RWPE1 (cell line): ENCODE results near the gene TAF1C.

Experiments used
- CTCF ChIA-PET: fragments of 350-600 bp; sonication (Branson Sonifier 250); formaldehyde crosslinking; extraction: SDS; loops from one replicate; lab custom pipeline; 2021; lab: Yijun Ruan, JAX
- POLR2A ChIA-PET: fragments of 400-600 bp; formaldehyde crosslinking; extraction: SDS; loops from one replicate; lab custom pipeline; 2020; ENCODE audit warnings: antibody characterized with exemption; ENCODE audit not compliant: low non-redundant PET; lab: Yijun Ruan, JAX
- DNase-seq: peaks from one replicate; pipeline ENCODE4 v3.0.0; 2012; ENCODE audit warnings: low spot score
- H3K27ac ChIP-seq: fragments of 450-650 bp; 2 replicates; pipeline ENCODE4 v1.5.1; 2017
- TF ChIP-seq, protein P1 (sequence below): fragments of 450-650 bp; conservative IDR thresholded peaks from 2 replicates; pipeline ENCODE4 v1.5.1; 2017; ENCODE audit warnings: low read depth, mild to moderate bottlenecking

TAF1C gene

DNA sequence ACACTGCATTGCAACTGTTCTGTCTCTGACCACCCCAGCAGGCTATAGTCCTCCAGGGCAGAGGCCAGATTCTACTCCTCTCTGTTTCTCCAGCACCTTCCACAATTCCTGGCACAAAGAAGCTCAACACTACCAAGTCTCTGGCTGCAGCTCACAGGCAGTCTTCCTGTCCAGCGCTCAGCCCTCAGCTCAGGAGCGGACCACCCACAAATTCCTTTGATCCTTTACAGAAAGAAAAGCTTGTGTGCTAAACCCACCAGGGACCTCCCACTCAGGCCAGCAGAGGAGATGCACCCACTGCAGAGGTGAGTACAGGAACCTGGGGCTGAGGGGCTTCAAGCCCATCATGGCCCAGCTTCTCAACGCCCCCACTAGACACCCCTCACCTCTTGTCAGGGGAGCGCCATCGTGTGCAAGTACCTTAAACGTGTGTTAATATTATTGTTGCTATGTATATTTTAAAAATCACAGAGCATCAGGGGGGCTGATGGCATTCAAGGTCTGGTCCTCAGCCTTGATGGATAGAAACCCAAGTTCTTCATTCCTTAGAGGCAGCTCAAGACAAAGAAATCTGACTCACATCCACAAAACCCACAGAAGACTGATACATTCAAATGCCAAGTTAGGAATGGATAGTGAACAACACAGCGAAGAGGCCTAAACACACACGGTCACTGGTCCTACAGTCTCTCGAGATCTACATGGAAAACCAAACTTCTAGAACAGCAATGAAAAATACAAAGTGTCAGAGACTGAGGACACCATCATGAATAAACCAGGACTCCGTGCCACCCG, 50.3 kb downstream of the TAF1C start:
- DNase-seq = no peak
- POLR2A ChIA-PET = interaction anchor here (1.1 kb wide), 1 partner anchor 87 kb away, joined by 4 read pairs; no protein-coding TSS in a partner anchor
- TF ChIP-seq, protein P1, sequence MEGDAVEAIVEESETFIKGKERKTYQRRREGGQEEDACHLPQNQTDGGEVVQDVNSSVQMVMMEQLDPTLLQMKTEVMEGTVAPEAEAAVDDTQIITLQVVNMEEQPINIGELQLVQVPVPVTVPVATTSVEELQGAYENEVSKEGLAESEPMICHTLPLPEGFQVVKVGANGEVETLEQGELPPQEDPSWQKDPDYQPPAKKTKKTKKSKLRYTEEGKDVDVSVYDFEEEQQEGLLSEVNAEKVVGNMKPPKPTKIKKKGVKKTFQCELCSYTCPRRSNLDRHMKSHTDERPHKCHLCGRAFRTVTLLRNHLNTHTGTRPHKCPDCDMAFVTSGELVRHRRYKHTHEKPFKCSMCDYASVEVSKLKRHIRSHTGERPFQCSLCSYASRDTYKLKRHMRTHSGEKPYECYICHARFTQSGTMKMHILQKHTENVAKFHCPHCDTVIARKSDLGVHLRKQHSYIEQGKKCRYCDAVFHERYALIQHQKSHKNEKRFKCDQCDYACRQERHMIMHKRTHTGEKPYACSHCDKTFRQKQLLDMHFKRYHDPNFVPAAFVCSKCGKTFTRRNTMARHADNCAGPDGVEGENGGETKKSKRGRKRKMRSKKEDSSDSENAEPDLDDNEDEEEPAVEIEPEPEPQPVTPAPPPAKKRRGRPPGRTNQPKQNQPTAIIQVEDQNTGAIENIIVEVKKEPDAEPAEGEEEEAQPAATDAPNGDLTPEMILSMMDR = no peak
- no peak overlapping the region for H3K27ac ChIP-seq
- CTCF ChIA-PET = interaction anchor here (0.6 to 0.9 kb wide), 2 partner anchors 24 to 64 kb away, joined by 3 to 5 read pairs; no protein-coding TSS in a partner anchor

- ChIA-PET CTCF (interaction anchor here (0.7 kb wide), 1 partner anchor 43 kb away, joined by 4 read pairs; no protein-coding TSS in a partner anchor), POLR2A (no interaction called here)
- TF ChIP-seq, protein P1 = no peak
- no peak overlapping the region for H3K27ac ChIP-seq
- no peak for DNase-seq
Measured at GRCh38 chr16:84132527-84133285, 54.2 kb downstream of the TAF1C start.

DNA sequence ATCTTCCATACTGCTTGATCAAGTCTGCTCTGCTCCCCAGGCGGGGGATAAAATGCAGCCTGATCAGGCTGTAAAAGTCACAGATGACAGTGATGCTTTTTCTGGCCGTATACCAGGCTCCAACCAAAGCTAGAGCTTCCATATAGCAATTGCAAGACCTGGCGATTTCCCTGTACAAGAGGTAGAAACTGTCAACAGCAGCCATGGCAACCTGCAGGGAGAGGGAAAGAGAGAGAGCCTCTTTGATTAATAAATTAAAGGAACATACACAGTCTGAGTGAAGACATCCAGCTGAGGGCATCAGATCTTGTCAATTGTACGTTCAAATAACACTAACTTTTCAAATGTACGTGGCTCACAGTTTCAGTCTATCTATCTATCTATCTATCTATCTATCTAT, 55.7 kb downstream of the TAF1C start:
- POLR2A ChIA-PET = no interaction called here
- CTCF ChIA-PET = interaction anchor here (0.9 kb wide), 1 partner anchor 56 kb away, joined by 4 read pairs; no protein-coding TSS in a partner anchor
- TF ChIP-seq, protein P1 = no peak
- no peak for DNase-seq
- no peak overlapping the region for H3K27ac ChIP-seq
